Psoas muscle (tissue), 8 donors: ENCODE results near the gene EEF1AKMT2. TPM values are rescaled to one million over a fixed set of nuclear protein-coding genes. Genes with fewer than 3 reads are reported as not detected.

Source experiments
- ATAC-seq, 4 donors: fragments of 200-7000 bp; cut with Tn5 transposase; one replicate each; pipeline ENCODE4 v1.9.1; 2020; ENCODE audit warnings: moderate library complexity in 3 of 4, mild to moderate bottlenecking in 2 of 4
- DNase-seq, 2 donors: peaks; one replicate each; pipeline ENCODE4 v3.0.0-alpha.2; 2020
- H3K27ac ChIP-seq: fragments of 200-600 bp; one replicate; pipeline ENCODE4 v1.8.0; 2022
- H3K27me3 ChIP-seq, 3 donors: fragments of 200-600 bp in 1 of 3; one replicate each; pipeline versions ENCODE4 v1.6.1 to v1.8.0; 2013 to 2022; ENCODE audit warnings: low read length in 2 of 3, mild to moderate bottlenecking in 2 of 3, moderate library complexity in 1 of 3; ENCODE audit not compliant: insufficient read depth in 3 of 3
- H3K36me3 ChIP-seq, 2 donors: fragments of 200-600 bp in 1 of 2; one replicate each; pipeline versions ENCODE4 v1.6.1 to v1.8.0; 2013 to 2022; ENCODE audit warnings: low read depth in 1 of 2, mild to moderate bottlenecking in 1 of 2, moderate library complexity in 1 of 2; ENCODE audit not compliant: insufficient read depth in 1 of 2
- H3K4me1 ChIP-seq: fragments of 200-600 bp; one replicate; pipeline ENCODE4 v1.8.0; 2022
- H3K4me3 ChIP-seq: fragments of 200-600 bp; one replicate; pipeline ENCODE4 v1.8.0; 2022; ENCODE audit warnings: mild to moderate bottlenecking
- H3K9me3 ChIP-seq: fragments of 200-600 bp; one replicate; pipeline ENCODE4 v1.8.0; 2022
- CTCF ChIP-seq: fragments of 200-600 bp; IDR thresholded peaks from one replicate; pipeline ENCODE4 v1.8.0; 2022; ENCODE audit warnings: antibody characterized with exemption
- WGBS, 3 donors: extraction: QIAGEN DNeasy Blood & Tissue Kit; methylation state at CpG; one replicate each; pipeline versions ENCODE4 v1.1.6 to v1.1.7; 2013; 5-methylcytosine and 5-hydroxymethylcytosine counted together
- intact Hi-C, 2 donors: fragments of 100-400 bp; cut with DNase I; formaldehyde crosslinking; loops; one replicate each; pipeline versions ENCODE4 v1.11.0 to v1.14.2; 2022
- polyA plus RNA-seq, 3 donors: library from polyadenylated mRNA; stranded (reverse); fragments of 200-250 nt; gene quantifications; one replicate each; pipeline ENCODE4 v1.2.3, GENCODE V29; 2013
- total RNA-seq, 4 donors: library from RNA; stranded (reverse); fragmentation: NEBNext Ultra II Directional in 2 of 4; extraction: Animal tissue kit (Norgen Biotek cat#: 25700) in 2 of 4; gene quantifications; one replicate each; pipeline versions ENCODE4 v1.2.1 to v1.2.4, GENCODE V29; 2021 to 2023
- donor health status: healthy with polysubstance abuse.
- donor health status: DM: no; HTN: no; CAD: no; lungs with moderate emphysema.
- donor health status: Bipolar disorder and iron deficiency.
- donor health status: healthy.
- donor health status: DM: yes; HTN: yes; CAD: no.
- donor health status: DM: no; HTN: no; CAD: no.
- donor health status: DM: no; HTN: no; CAD: no.
- donor health status: DM: yes; HTN: yes; CAD: no.

The EEF1AKMT2 gene
- total and polyA plus RNA-seq, 7 donors, result 3.3 to 11.9 (median 9.1) TPM

- peak overlapping the region; percentile 95 for H3K27ac ChIP-seq
- DNase-seq (peak; percentile 77 to 91), ATAC-seq (peak; percentile 28 to 43 (median 30))
- WGBS, 3 donors, result 7 to 12% (median 8%) methylated on average over 18 of the region's 18 CpGs
- intact Hi-C loops, result loop anchor here (2.0 to 5.0 kb wide), 6 partner anchors 36 to 213 kb away; no protein-coding TSS in a partner anchor
- H3K4me3 ChIP-seq, result peak overlapping the region; percentile 84
- TF ChIP-seq CTCF, result no peak
- peaks cover 82% of the 10 kb centered on the region for H3K4me1 ChIP-seq
- H3K9me3 ChIP-seq, result no peaks in the 10 kb centered on the region
- H3K36me3 ChIP-seq, result no peaks in the 10 kb centered on the region
- H3K27me3 ChIP-seq, result no peaks in the 10 kb centered on the region
These were observed 51.1 kb downstream of the EEF1AKMT2 start for GRCh38 chr10:124740369-124741280.

DNA sequence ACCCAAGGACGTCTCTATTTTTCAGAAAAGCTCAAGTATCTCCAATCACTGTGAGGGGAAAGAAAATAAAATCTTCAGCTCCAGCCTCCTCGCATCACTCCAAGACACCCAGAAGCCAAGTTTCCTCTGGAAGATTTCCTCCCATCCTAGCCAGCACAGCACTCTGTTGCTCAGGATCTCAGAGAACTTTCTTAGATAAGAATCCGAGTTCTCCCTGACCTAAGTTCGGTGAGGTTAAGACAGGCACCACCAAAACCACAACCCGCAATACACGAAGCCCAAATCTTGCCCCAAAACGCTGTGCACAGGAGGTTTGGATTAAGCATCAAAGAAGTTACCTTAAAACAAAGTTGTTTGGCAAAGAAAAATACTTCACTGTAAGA, 51.7 kb downstream of the EEF1AKMT2 start:
- no peaks in the 10 kb centered on the region for H3K27me3 ChIP-seq
- TF ChIP-seq CTCF, result no peak
- H3K27ac ChIP-seq, result peak overlapping the region; percentile 95
- DNase-seq, result no peak
- intact Hi-C loops, result loop anchor here (2.0 to 10.0 kb wide), 9 partner anchors 35 to 213 kb away; no protein-coding TSS in a partner anchor
- H3K4me3 ChIP-seq, result peak overlapping the region; percentile 84
- H3K4me1 ChIP-seq, result peaks cover 82% of the 10 kb centered on the region
- H3K36me3 ChIP-seq, result no peaks in the 10 kb centered on the region
- no peak for ATAC-seq
- no peaks in the 10 kb centered on the region for H3K9me3 ChIP-seq
- WGBS, 3 donors, result 21 to 43% (median 29%) methylated on average over 7 of the region's 7 CpGs

- Histone ChIP-seq H3K27ac (peak overlapping the region; percentile 95), H3K4me3 (no peak overlapping the region), H3K27me3 (no peaks in the 10 kb centered on the region), H3K36me3 (no peaks in the 10 kb centered on the region), H3K4me1 (peaks cover 84% of the 10 kb centered on the region), H3K9me3 (no peaks in the 10 kb centered on the region)
- 38 to 63% (median 44%) methylated on average over 12 to 13 of the region's 13 CpGs for WGBS, 3 donors
- TF ChIP-seq CTCF, result no peak
- intact Hi-C loops, result loop anchor here (5.0 to 10.0 kb wide), 3 partner anchors 37 to 92 kb away; no protein-coding TSS in a partner anchor
- ATAC-seq (no peak), DNase-seq (no peak)
These were observed 52.4 kb downstream of the EEF1AKMT2 start for GRCh38 chr10:124739119-124739921.

DNA sequence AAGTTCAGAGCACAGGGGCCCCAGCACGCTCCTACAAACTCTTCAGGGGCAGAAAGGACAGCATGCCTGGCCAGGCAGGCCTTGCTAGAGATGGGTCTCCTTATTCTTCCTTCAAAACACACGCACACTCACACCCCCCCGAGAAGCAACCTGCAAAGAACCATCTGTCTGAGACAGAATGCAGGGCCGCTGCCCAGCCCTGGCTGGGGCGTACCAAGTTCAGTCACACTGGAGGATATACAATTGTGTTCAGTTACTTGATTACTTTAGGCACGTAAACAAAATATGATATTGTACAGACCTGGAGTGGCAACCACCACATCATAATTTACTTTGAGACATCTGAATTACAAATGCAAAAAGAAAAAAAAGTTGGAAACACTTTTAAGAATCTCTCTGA, 53.2 kb downstream of the EEF1AKMT2 start:
- Histone ChIP-seq H3K27me3 (no peaks in the 10 kb centered on the region), H3K9me3 (no peaks in the 10 kb centered on the region), H3K4me1 (peaks cover 93% of the 10 kb centered on the region), H3K36me3 (no peaks in the 10 kb centered on the region), H3K4me3 (no peak overlapping the region), H3K27ac (peak overlapping the region; percentile 95)
- no peak for DNase-seq
- ATAC-seq, result no peak
- 26 to 46% (median 39%) methylated on average over 6 of the region's 6 CpGs for WGBS, 3 donors
- TF ChIP-seq CTCF, result no peak
- intact Hi-C loops, result loop anchor here (5.0 to 10.0 kb wide), 3 partner anchors 36 to 91 kb away; no protein-coding TSS in a partner anchor
